Measurements from ENCODE around the gene PDZD2.

DNA sequence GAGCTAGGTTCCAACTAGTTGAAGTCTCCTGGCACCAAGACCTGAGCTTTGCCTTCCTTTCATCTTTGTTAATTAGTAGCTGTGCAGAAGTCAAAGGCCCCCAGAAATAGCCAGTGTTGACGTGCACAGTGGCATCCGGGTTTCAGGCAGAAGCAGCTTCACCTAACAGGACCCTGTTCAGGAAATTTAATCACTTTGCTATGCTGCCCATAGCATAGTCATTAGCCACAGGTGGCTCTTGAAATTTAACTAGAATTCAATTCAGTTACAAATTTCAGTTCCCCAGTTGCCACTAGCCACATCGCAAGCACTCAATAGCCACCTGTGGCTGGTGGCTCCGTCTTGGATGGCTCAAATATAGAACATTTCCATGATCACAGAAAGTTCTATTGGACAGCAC lies 356.1 kb downstream of the PDZD2 start:
- TF ChIP-seq, protein P1, sequence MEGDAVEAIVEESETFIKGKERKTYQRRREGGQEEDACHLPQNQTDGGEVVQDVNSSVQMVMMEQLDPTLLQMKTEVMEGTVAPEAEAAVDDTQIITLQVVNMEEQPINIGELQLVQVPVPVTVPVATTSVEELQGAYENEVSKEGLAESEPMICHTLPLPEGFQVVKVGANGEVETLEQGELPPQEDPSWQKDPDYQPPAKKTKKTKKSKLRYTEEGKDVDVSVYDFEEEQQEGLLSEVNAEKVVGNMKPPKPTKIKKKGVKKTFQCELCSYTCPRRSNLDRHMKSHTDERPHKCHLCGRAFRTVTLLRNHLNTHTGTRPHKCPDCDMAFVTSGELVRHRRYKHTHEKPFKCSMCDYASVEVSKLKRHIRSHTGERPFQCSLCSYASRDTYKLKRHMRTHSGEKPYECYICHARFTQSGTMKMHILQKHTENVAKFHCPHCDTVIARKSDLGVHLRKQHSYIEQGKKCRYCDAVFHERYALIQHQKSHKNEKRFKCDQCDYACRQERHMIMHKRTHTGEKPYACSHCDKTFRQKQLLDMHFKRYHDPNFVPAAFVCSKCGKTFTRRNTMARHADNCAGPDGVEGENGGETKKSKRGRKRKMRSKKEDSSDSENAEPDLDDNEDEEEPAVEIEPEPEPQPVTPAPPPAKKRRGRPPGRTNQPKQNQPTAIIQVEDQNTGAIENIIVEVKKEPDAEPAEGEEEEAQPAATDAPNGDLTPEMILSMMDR (conservative IDR thresholded peaks at IDR 0.05), result no peak
- no peak for TF ChIP-seq EZH2 (IDR thresholded peaks at IDR 0.05; ENCODE audit: low read depth)

Measured in PC-9 (cell line).